ENCODE results near the gene SLC22A4.

SLC22A4 gene

GRCh38 chr5:132298298-132299212 lies 4.4 kb downstream of the SLC22A4 start:
- H3K9ac ChIP-seq (ENCODE audit: low read depth, low read length), result no peak overlapping the region

GRCh38 chr5:132299917-132300316 lies 5.7 kb downstream of the SLC22A4 start:
- Histone ChIP-seq H3K27me3 (ENCODE audit: control insufficient read depth, insufficient read depth, low read length) (peaks cover 14% of the 10 kb centered on the region), H3K4me1 (ENCODE audit: control insufficient read depth, insufficient read depth, low read length) (peaks cover 5% of the 10 kb centered on the region), H3K9ac (ENCODE audit: low read depth, low read length) (no peak overlapping the region)

More at GRCh38 chr5:132298298-132299212, 4.4 kb downstream of the SLC22A4 start:
- no peaks in the 10 kb centered on the region for H3K36me3 ChIP-seq (ENCODE audit: control insufficient read depth, insufficient read depth, low read length)
- peaks cover 5% of the 10 kb centered on the region for H3K4me1 ChIP-seq (ENCODE audit: control insufficient read depth, insufficient read depth, low read length)
- no peaks in the 10 kb centered on the region for H3K9me3 ChIP-seq (ENCODE audit: control insufficient read depth, insufficient read depth, low read length)
- no peak overlapping the region for H3K4me3 ChIP-seq (ENCODE audit: low read depth, low read length)
- peaks cover 20% of the 10 kb centered on the region for H3K27me3 ChIP-seq (ENCODE audit: control insufficient read depth, insufficient read depth, low read length)

GRCh38 chr5:132300577-132301343 lies 6.6 kb downstream of the SLC22A4 start:
- H3K9me3 ChIP-seq (ENCODE audit: control insufficient read depth, insufficient read depth, low read length), result no peaks in the 10 kb centered on the region
- peaks cover 6% of the 10 kb centered on the region for H3K27me3 ChIP-seq (ENCODE audit: control insufficient read depth, insufficient read depth, low read length)
- no peak overlapping the region for H3K9ac ChIP-seq (ENCODE audit: low read depth, low read length)
- H3K4me1 ChIP-seq (ENCODE audit: control insufficient read depth, insufficient read depth, low read length), result peaks cover under 1% of the 10 kb centered on the region
- H3K36me3 ChIP-seq (ENCODE audit: control insufficient read depth, insufficient read depth, low read length), result no peaks in the 10 kb centered on the region
- H3K4me3 ChIP-seq (ENCODE audit: low read depth, low read length), result no peak overlapping the region

More at GRCh38 chr5:132299917-132300316, 5.7 kb downstream of the SLC22A4 start:
- Histone ChIP-seq H3K4me3 (ENCODE audit: low read depth, low read length) (no peak overlapping the region), H3K36me3 (ENCODE audit: control insufficient read depth, insufficient read depth, low read length) (no peaks in the 10 kb centered on the region), H3K9me3 (ENCODE audit: control insufficient read depth, insufficient read depth, low read length) (no peaks in the 10 kb centered on the region)

DNA sequence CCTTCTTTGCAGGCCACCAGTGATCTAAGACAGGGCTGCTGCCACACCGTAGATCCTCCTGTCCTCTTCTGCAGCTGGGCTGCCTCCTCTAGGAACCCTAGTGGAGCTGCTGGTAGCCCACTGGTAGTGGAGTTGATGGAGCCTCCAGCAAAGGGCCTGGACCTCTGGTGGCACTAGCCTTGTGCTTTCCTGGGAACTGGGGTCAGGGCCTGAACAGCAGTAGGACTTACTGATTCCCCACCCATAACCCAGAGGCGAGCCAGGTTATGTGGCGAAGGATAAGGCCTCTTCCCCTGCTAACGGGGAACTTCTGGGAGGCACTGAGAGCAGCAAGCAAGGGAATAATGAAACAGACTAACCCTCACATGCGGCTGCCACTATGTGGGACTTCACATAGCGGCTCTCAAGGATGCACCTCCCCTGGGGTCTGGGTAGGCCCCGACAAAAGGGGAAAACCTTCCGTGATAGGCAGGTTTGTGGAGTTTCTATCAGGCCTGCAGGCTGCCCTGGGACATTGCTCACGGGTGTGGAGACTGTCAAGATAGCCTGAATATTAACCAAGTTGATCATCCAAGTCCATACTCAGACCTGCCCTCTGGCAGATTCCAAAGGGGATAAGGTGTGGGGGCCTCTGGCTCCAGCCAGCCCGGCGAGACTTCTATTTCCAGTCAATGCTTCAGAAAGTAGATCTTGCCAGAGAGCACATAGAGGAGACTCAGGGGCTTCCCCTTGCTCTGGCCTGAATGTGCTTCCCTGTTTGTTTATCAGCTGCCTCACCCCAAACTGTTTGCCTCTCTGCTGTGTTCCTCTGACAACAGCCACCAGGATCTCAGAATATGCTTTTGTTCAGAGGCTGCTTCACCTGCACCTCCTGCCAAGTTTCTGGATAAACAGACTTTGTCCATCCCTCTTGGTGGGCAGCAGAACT lies 7.4 kb downstream of the SLC22A4 start:
- H3K9me3 ChIP-seq (ENCODE audit: control insufficient read depth, insufficient read depth, low read length), result no peaks in the 10 kb centered on the region
- no peak overlapping the region for H3K4me3 ChIP-seq (ENCODE audit: low read depth, low read length)
- H3K9ac ChIP-seq (ENCODE audit: low read depth, low read length), result no peak overlapping the region
- no peaks in the 10 kb centered on the region for H3K27me3 ChIP-seq (ENCODE audit: control insufficient read depth, insufficient read depth, low read length)
- no peaks in the 10 kb centered on the region for H3K36me3 ChIP-seq (ENCODE audit: control insufficient read depth, insufficient read depth, low read length)
- no peaks in the 10 kb centered on the region for H3K4me1 ChIP-seq (ENCODE audit: control insufficient read depth, insufficient read depth, low read length)

DNA sequence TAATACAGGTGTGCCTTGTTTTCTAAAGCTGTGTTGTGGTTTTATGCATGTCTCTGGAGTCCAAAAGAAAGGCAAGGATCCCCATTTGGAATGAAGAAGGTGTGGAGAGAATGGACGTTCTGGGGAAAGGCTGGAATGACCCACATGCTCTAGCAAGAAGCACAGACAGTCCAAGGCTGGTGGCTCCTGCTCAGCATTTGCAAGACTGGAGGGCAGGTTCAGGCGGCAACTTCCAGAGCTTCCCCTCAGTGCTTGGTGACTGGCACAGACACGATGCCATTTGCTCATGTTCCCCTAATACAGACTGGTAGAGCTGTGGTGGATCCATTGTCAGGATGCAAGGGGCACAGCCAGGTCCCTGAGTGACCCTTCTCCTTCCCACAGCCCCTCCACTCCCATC lies 8.2 kb downstream of the SLC22A4 start:
- H3K4me1 ChIP-seq (ENCODE audit: control insufficient read depth, insufficient read depth, low read length), result no peaks in the 10 kb centered on the region
- H3K36me3 ChIP-seq (ENCODE audit: control insufficient read depth, insufficient read depth, low read length), result no peaks in the 10 kb centered on the region
- no peak overlapping the region for H3K9ac ChIP-seq (ENCODE audit: low read depth, low read length)
- H3K4me3 ChIP-seq (ENCODE audit: low read depth, low read length), result no peak overlapping the region
- no peaks in the 10 kb centered on the region for H3K27me3 ChIP-seq (ENCODE audit: control insufficient read depth, insufficient read depth, low read length)
- H3K9me3 ChIP-seq (ENCODE audit: control insufficient read depth, insufficient read depth, low read length), result no peaks in the 10 kb centered on the region

- Histone ChIP-seq H3K4me1 (ENCODE audit: control insufficient read depth, insufficient read depth, low read length) (no peaks in the 10 kb centered on the region), H3K9me3 (ENCODE audit: control insufficient read depth, insufficient read depth, low read length) (no peaks in the 10 kb centered on the region), H3K27me3 (ENCODE audit: control insufficient read depth, insufficient read depth, low read length) (no peaks in the 10 kb centered on the region), H3K36me3 (ENCODE audit: control insufficient read depth, insufficient read depth, low read length) (no peaks in the 10 kb centered on the region), H3K4me3 (ENCODE audit: low read depth, low read length) (no peak overlapping the region), H3K9ac (ENCODE audit: low read depth, low read length) (no peak overlapping the region)
Observed at GRCh38 chr5:132303589-132303988, 9.4 kb downstream of the SLC22A4 start.

DNA sequence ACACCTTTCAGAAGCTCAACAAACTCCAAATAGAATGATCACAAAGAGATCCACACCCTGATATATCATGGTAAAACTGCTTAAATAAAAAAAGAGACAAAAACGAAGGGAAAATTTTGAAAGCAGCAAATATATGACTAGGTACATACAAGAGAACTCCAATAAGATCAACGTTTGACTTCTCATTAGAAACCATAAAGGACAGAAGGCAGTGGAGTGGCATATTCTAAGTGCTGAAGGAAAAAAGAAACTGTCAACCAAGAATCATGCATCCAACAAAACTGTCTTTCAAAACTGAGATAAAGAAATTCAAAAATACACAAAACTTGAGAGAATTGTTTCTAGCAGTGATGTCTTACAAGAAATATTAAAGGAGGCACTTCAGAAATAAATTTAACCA lies 11.2 kb downstream of the SLC22A4 start:
- no peaks in the 10 kb centered on the region for H3K36me3 ChIP-seq (ENCODE audit: control insufficient read depth, insufficient read depth, low read length)
- H3K4me1 ChIP-seq (ENCODE audit: control insufficient read depth, insufficient read depth, low read length), result no peaks in the 10 kb centered on the region
- no peak overlapping the region for H3K4me3 ChIP-seq (ENCODE audit: low read depth, low read length)
- H3K27me3 ChIP-seq (ENCODE audit: control insufficient read depth, insufficient read depth, low read length), result no peaks in the 10 kb centered on the region
- no peak overlapping the region for H3K9ac ChIP-seq (ENCODE audit: low read depth, low read length)
- H3K9me3 ChIP-seq (ENCODE audit: control insufficient read depth, insufficient read depth, low read length), result no peaks in the 10 kb centered on the region

DNA sequence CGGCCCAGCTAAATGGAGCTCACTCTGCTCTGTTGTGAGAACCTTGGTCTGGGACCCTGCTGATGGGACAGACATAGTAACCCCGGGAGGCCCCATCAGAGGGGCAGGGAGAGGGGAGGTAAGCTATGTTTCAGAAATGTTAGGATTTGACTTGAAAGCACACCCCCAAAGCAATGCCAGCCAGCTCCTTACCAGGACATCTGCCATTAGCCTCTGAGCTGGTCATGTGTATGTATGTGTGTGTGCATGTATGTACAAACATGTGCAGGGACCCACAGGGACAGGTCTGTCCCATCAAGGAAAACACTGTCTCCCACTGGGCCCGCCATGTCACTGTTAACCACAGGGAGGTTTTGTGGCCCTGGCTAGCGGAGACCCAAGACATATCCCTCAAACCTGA lies 14.5 kb downstream of the SLC22A4 start:
- no peaks in the 10 kb centered on the region for H3K36me3 ChIP-seq (ENCODE audit: control insufficient read depth, insufficient read depth, low read length)
- no peaks in the 10 kb centered on the region for H3K27me3 ChIP-seq (ENCODE audit: control insufficient read depth, insufficient read depth, low read length)
- H3K4me1 ChIP-seq (ENCODE audit: control insufficient read depth, insufficient read depth, low read length), result no peaks in the 10 kb centered on the region
- no peak overlapping the region for H3K9ac ChIP-seq (ENCODE audit: low read depth, low read length)
- H3K9me3 ChIP-seq (ENCODE audit: control insufficient read depth, insufficient read depth, low read length), result no peaks in the 10 kb centered on the region
- no peak overlapping the region for H3K4me3 ChIP-seq (ENCODE audit: low read depth, low read length)

GRCh38 chr5:132309679-132310078 lies 15.5 kb downstream of the SLC22A4 start:
- Histone ChIP-seq H3K4me1 (ENCODE audit: control insufficient read depth, insufficient read depth, low read length) (no peaks in the 10 kb centered on the region), H3K27me3 (ENCODE audit: control insufficient read depth, insufficient read depth, low read length) (no peaks in the 10 kb centered on the region), H3K4me3 (ENCODE audit: low read depth, low read length) (no peak overlapping the region), H3K36me3 (ENCODE audit: control insufficient read depth, insufficient read depth, low read length) (no peaks in the 10 kb centered on the region), H3K9me3 (ENCODE audit: control insufficient read depth, insufficient read depth, low read length) (no peaks in the 10 kb centered on the region), H3K9ac (ENCODE audit: low read depth, low read length) (no peak overlapping the region)

DNA sequence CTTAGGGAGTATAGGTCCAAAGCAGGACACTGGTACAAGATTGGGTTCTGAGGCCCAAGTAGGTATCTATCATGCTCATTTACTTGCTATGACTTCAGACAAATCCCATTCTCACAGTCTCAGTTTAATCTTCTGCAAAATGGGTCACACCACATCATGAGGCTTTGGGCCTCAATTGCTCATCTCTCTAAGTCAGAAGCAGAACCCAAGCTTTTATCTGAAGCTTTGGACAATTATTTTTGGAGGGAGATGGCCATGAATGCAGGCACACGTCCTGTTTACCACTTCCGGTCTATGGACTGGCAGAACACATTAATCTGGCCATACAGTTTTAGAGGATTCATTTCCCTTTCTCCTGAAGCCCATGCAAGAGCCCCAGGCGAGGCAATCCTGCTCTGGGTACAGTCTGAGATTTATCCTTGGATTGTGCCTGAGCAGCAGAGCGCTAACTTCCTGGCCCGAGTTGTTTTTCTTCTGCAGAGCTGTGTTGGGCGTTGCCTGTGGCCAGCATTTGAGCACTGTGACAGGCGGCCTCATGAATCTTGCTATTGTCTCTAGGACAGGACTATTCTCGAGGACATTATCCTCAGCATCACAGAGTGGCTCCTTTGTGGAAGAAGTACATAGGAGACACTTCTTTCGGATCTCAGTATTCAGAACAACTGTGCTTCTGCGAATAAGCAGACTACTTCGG lies 16.1 kb downstream of the SLC22A4 start:
- Histone ChIP-seq H3K4me1 (ENCODE audit: control insufficient read depth, insufficient read depth, low read length) (no peaks in the 10 kb centered on the region), H3K36me3 (ENCODE audit: control insufficient read depth, insufficient read depth, low read length) (no peaks in the 10 kb centered on the region), H3K27me3 (ENCODE audit: control insufficient read depth, insufficient read depth, low read length) (no peaks in the 10 kb centered on the region), H3K4me3 (ENCODE audit: low read depth, low read length) (no peak overlapping the region), H3K9ac (ENCODE audit: low read depth, low read length) (no peak overlapping the region), H3K9me3 (ENCODE audit: control insufficient read depth, insufficient read depth, low read length) (no peaks in the 10 kb centered on the region)

DNA sequence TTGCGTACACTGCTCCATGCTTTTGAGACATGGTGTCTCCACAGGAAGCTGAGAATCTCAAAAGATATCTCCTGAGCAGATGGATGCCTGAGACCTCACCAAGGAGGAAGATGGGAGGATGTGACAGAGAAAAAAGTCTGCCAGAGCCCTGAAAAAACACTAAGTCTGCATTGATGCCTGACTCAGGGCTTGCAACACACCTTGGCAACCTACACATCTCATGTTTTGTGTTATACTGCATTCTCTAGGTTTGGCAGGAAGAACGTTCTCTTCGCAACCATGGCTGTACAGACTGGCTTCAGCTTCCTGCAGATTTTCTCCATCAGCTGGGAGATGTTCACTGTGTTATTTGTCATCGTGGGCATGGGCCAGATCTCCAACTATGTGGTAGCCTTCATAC lies 19.2 kb downstream of the SLC22A4 start:
- Histone ChIP-seq H3K36me3 (ENCODE audit: control insufficient read depth, insufficient read depth, low read length) (no peaks in the 10 kb centered on the region), H3K4me1 (ENCODE audit: control insufficient read depth, insufficient read depth, low read length) (no peaks in the 10 kb centered on the region), H3K27me3 (ENCODE audit: control insufficient read depth, insufficient read depth, low read length) (no peaks in the 10 kb centered on the region), H3K4me3 (ENCODE audit: low read depth, low read length) (no peak overlapping the region), H3K9ac (ENCODE audit: low read depth, low read length) (no peak overlapping the region), H3K9me3 (ENCODE audit: control insufficient read depth, insufficient read depth, low read length) (no peaks in the 10 kb centered on the region)

All from iPS-15b (cell line).